Stimulated activated CD4-positive, alpha-beta T cell treated with anti-CD3 and anti-CD28 coated beads, Interleukin-12 subunit alpha, Interleukin-12 subunit beta, amount 100 ng/mL, for 4 hours (primary cell): ENCODE measurements around the gene MACC1.
"Not testable (repeated sequence)": the region's sequence is repeated elsewhere in the genome, so short reads cannot be mapped to it uniquely, and the experiment has no call there.

ENCODE experiments used
- DNase-seq: peaks from one replicate; pipeline ENCODE4 v3.0.0-alpha.2; 2020

Gene MACC1

GRCh38 chr7:20229081-20229480, 11.9 kb upstream of the MACC1 start:
- no peak for DNase-seq

- DNase-seq: no peak
Measured at GRCh38 chr7:20228654-20229053, 11.5 kb upstream of the MACC1 start.

GRCh38 chr7:20227291-20227795, 10.2 kb upstream of the MACC1 start:
- DNase-seq: no peak

- no peak for DNase-seq
Measured at GRCh38 chr7:20226860-20227259, 9.7 kb upstream of the MACC1 start.

- DNase-seq: no peak
Measured at GRCh38 chr7:20225384-20225783, 8.2 kb upstream of the MACC1 start.

- no peak for DNase-seq
Measured at GRCh38 chr7:20224025-20224424, 6.8 kb upstream of the MACC1 start.

- DNase-seq: no peak
Measured at GRCh38 chr7:20223356-20223755, 6.2 kb upstream of the MACC1 start.

- DNase-seq: no peak
Measured at GRCh38 chr7:20222219-20222828, 5.1 kb upstream of the MACC1 start.

GRCh38 chr7:20220921-20221547, 3.9 kb upstream of the MACC1 start:
- no peak for DNase-seq

- DNase-seq: no peak
Measured at GRCh38 chr7:20220293-20220761, 3.1 kb upstream of the MACC1 start.

GRCh38 chr7:20219446-20220292, 2.5 kb upstream of the MACC1 start:
- no peak for DNase-seq

GRCh38 chr7:20219062-20219445, 1.9 kb upstream of the MACC1 start:
- no peak for DNase-seq

GRCh38 chr7:20218279-20218678, 1.1 kb upstream of the MACC1 start:
- no peak for DNase-seq

GRCh38 chr7:20216406-20217036, 663 bp downstream of the MACC1 start:
- no peak for DNase-seq

- DNase-seq: no peak
Measured at GRCh38 chr7:20214921-20215669, 2.1 kb downstream of the MACC1 start.

- no peak for DNase-seq
Measured at GRCh38 chr7:20214132-20214531, 3.1 kb downstream of the MACC1 start.

GRCh38 chr7:20213378-20213777, 3.8 kb downstream of the MACC1 start:
- no peak for DNase-seq

- DNase-seq: no peak
Measured at GRCh38 chr7:20211376-20211775, 5.8 kb downstream of the MACC1 start.

- no peak for DNase-seq
Measured at GRCh38 chr7:20208651-20209307, 8.4 kb downstream of the MACC1 start.

- not testable (repeated sequence) for DNase-seq
Measured at GRCh38 chr7:20207811-20208210, 9.4 kb downstream of the MACC1 start.

- DNase-seq: no peak
Measured at GRCh38 chr7:20206104-20206896, 10.9 kb downstream of the MACC1 start.
